Epithelial cell of proximal tubule (primary cell): ENCODE measurements around the gene MOBP. TPM values are rescaled to one million over a fixed set of nuclear protein-coding genes. Genes with fewer than 3 reads are reported as not detected.

ENCODE experiments used
- DNase-seq: peaks from one replicate; pipeline ENCODE4 v3.0.0-alpha.2; 2011; ENCODE audit warnings: low read depth
- H3K4me3 ChIP-seq: 2 replicates; pipeline ENCODE4 v1.5.1; 2011; ENCODE audit warnings: low read depth, mild to moderate bottlenecking, low read length
- total RNA-seq: library from RNA; depleted of rRNA; stranded (reverse); fragments of >200 nt; gene quantifications from 2 replicates; pipeline ENCODE4 v1.2.3, GENCODE V29; 2015
- TF ChIP-seq, protein P1 (sequence below): conservative IDR thresholded peaks from 2 replicates; pipeline ENCODE4 v1.5.1; 2012; ENCODE audit warnings: low read depth, mild to moderate bottlenecking, low read length

MOBP gene
- total RNA-seq, 1 donor from 2014 or later: 0.35 TPM

- no peak overlapping the region for H3K4me3 ChIP-seq
- no peak for DNase-seq
- TF ChIP-seq, protein P1, sequence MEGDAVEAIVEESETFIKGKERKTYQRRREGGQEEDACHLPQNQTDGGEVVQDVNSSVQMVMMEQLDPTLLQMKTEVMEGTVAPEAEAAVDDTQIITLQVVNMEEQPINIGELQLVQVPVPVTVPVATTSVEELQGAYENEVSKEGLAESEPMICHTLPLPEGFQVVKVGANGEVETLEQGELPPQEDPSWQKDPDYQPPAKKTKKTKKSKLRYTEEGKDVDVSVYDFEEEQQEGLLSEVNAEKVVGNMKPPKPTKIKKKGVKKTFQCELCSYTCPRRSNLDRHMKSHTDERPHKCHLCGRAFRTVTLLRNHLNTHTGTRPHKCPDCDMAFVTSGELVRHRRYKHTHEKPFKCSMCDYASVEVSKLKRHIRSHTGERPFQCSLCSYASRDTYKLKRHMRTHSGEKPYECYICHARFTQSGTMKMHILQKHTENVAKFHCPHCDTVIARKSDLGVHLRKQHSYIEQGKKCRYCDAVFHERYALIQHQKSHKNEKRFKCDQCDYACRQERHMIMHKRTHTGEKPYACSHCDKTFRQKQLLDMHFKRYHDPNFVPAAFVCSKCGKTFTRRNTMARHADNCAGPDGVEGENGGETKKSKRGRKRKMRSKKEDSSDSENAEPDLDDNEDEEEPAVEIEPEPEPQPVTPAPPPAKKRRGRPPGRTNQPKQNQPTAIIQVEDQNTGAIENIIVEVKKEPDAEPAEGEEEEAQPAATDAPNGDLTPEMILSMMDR: no peak
Measured at GRCh38 chr3:39440316-39440715, 27.2 kb upstream of the MOBP start.

DNA sequence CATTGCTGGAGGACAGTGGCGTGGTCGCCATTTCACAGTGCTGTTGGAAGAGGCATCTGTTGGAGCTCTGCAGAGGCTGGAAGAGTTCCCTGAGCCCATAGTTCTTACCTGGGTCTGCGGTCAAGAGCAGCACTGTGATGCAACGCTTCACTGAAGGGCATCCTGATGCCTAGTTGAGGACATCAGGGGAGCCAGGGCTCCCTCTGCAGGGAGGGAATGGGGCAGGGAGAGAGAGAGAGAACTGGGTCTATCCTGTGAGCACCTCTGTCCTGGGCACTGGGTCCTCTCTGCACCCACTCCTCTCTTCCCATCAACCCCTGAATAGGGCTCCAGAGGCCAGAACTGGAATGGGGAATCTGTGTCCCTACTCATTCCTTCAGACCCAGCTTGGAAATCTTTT, 23.9 kb upstream of the MOBP start:
- DNase-seq: no peak
- H3K4me3 ChIP-seq: no peak overlapping the region
- TF ChIP-seq, protein P1: peak; percentile 61

DNA sequence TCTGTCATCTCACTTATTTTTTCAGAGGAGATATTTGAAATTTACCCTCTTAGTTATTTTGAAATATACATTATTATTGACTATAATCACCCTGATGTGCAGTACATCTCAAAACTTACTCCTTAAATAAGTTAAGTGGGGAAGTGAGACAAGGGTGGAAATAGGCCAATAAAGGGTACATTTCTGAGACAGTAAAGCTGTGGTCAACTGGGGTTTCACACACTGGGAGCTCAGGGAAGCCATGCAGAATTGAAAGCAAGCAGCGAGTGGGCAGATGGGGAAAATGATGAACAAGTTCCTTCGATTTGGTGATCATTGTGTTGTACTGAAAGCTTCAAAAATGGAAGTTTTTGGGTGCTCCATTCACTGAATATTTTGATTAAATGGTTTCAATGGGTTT, 21.6 kb upstream of the MOBP start:
- no peak overlapping the region for H3K4me3 ChIP-seq
- no peak for DNase-seq
- TF ChIP-seq, protein P1: no peak

DNA sequence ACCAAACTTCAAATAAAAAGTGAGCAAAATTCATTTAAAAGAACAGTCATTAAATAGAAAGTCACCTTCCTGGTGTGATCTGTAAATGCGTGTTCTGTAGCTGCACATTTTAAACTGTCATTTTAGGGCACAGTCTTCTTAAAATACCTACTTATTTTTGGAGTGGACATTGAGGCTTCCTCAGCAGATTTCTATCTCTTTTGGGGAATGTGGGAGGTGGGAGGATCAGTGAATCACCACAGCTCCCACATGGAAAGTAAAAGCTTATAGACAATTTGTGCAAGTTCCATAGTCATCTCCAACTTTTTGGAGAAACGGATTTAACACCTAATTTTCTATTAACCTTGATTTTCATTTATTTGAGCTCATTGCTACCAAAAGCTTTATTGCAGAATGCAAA, 21.0 kb upstream of the MOBP start:
- no peak for DNase-seq
- H3K4me3 ChIP-seq: no peak overlapping the region
- TF ChIP-seq, protein P1: no peak

GRCh38 chr3:39447637-39448483, 19.6 kb upstream of the MOBP start:
- peak; percentile 32 for DNase-seq
- no peak overlapping the region for H3K4me3 ChIP-seq
- TF ChIP-seq, protein P1: peak; percentile 97

- H3K4me3 ChIP-seq: no peak overlapping the region
- TF ChIP-seq, protein P1: no peak
- DNase-seq: no peak
Measured at GRCh38 chr3:39448506-39449233, 18.8 kb upstream of the MOBP start.
